Right renal cortex interstitium (tissue), 3 donors: ENCODE results near the gene NIPAL3. TPM values are rescaled to one million over a fixed set of nuclear protein-coding genes. Genes with fewer than 3 reads are reported as not detected.
"Not testable (repeated sequence)": the region's sequence is repeated elsewhere in the genome, so short reads cannot be mapped to it uniquely, and the experiment has no call there.

Experiments used
- DNase-seq, 3 donors: peaks; one replicate each; pipeline ENCODE4 v3.0.0-alpha.2; 2013; ENCODE audit warnings: low read depth in 3 of 3, low spot score in 2 of 3
- polyA plus RNA-seq, 3 donors: library from polyadenylated mRNA; unstranded; fragments of 120-200 nt; gene quantifications; one replicate each; pipeline ENCODE4 v1.2.1, GENCODE V29; 2013; ENCODE audit not compliant: insufficient read length in 3 of 3

The NIPAL3 gene
- polyA plus RNA-seq, 3 donors = 21.5 to 24.3 (median 23.1) TPM

- DNase-seq = no peak
Measured at GRCh38 chr1:24507405-24507804, 91.8 kb downstream of the NIPAL3 start.

GRCh38 chr1:24508911-24509310 lies 93.3 kb downstream of the NIPAL3 start:
- no peak for DNase-seq

GRCh38 chr1:24513706-24514105 lies 98.1 kb downstream of the NIPAL3 start:
- no peak for DNase-seq

- no peak for DNase-seq
Measured at GRCh38 chr1:24514946-24515345, 99.3 kb downstream of the NIPAL3 start.

GRCh38 chr1:24515671-24516209 lies 100.1 kb downstream of the NIPAL3 start:
- not testable (repeated sequence) for DNase-seq

GRCh38 chr1:24516506-24516905 lies 100.9 kb downstream of the NIPAL3 start:
- DNase-seq = no peak

- DNase-seq = no peak
Measured at GRCh38 chr1:24517898-24518297, 102.3 kb downstream of the NIPAL3 start.

- DNase-seq = not testable (repeated sequence)
Measured at GRCh38 chr1:24520282-24520681, 104.7 kb downstream of the NIPAL3 start.

Other genes starting within 250 kb of the NIPAL3 start
- 1 to 10 TPM; 3.9 to 4.3 (median 4.1) TPM for gene IFNLR1, start 228.5 kb upstream of the NIPAL3 start, polyA plus RNA-seq
- gene GRHL3, start 96.4 kb upstream of the NIPAL3 start, polyA plus RNA-seq = 1 to 10 TPM in 2 of 3 donors, under 1 TPM in 1; 0.98 to 5.6 (median 3.6) TPM
- gene STPG1, start 2.0 kb upstream of the NIPAL3 start, polyA plus RNA-seq = 10 to 100 TPM; 11.3 to 13.4 (median 12.4) TPM
- gene RCAN3, start 87.0 kb downstream of the NIPAL3 start, polyA plus RNA-seq = 10 to 100 TPM in 2 of 3 donors, 1 to 10 TPM in 1; 8.6 to 10.9 (median 10.9) TPM
- under 1 TPM; 0.58 to 0.87 (median 0.71) TPM for gene NCMAP, start 140.3 kb downstream of the NIPAL3 start, polyA plus RNA-seq
- 100 to 1,000 TPM; 105 to 138 (median 119) TPM for gene SRRM1, start 227.5 kb downstream of the NIPAL3 start, polyA plus RNA-seq